ENCODE data around the gene ALDOB. TPM values are rescaled to one million over a fixed set of nuclear protein-coding genes. Genes with fewer than 3 reads are reported as not detected.

ALDOB gene
- total RNA-seq, 1 donor, result not detected

DNA sequence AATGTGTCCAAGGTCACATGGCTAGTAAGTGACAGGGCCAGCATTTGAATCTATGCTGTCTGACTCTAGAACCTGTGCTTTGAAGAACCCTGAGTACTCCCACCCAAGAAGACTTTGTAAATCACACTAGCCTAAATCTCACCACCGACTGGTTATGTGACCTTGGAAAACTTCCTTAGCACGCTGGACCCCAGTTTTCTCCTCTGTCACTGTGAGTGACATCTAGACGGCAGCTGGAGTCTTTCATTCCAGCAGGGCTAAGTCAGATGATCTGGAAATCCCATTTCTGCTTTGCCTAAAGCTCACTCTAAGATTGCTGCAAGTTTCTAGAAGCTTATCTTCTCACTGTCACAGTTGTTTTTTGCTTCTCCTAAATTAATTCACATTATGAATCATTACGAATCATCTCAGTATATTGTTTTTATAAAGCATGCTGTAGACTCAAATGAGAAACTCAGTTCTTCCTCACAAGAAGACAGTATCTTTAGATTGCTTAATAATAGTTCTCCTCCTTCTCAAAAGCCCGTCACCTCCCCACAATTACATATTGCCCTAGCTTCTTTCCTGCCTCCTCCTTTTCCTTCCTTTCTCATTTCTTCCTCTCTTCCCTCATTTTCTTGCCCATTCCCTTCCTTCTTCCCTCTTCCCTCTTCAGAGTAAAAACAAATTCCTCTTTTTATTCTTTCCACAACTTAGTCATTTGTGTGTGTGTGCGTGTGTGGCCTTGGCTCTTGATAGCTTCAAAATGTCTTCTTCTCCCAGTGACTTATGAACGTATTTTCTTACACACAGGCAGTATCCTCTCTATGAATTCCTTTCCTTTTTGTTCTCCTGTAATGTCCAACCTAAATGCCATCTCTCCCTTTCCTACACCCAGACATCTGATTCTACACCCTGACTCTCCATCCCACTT, 16.8 kb downstream of the ALDOB start:
- no peak for DNase-seq (ENCODE audit: low read depth)
- H3K4me3 ChIP-seq (ENCODE audit: low read depth, low read length), result no peak overlapping the region
- TF ChIP-seq, protein P1, sequence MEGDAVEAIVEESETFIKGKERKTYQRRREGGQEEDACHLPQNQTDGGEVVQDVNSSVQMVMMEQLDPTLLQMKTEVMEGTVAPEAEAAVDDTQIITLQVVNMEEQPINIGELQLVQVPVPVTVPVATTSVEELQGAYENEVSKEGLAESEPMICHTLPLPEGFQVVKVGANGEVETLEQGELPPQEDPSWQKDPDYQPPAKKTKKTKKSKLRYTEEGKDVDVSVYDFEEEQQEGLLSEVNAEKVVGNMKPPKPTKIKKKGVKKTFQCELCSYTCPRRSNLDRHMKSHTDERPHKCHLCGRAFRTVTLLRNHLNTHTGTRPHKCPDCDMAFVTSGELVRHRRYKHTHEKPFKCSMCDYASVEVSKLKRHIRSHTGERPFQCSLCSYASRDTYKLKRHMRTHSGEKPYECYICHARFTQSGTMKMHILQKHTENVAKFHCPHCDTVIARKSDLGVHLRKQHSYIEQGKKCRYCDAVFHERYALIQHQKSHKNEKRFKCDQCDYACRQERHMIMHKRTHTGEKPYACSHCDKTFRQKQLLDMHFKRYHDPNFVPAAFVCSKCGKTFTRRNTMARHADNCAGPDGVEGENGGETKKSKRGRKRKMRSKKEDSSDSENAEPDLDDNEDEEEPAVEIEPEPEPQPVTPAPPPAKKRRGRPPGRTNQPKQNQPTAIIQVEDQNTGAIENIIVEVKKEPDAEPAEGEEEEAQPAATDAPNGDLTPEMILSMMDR (IDR thresholded peaks at IDR 0.05; ENCODE audit: insufficient read depth, low read depth, low read length), result no peak

- no peak overlapping the region for H3K4me3 ChIP-seq (ENCODE audit: low read depth, low read length)
- no peak for DNase-seq (ENCODE audit: low read depth)
- TF ChIP-seq, protein P1 (IDR thresholded peaks at IDR 0.05; ENCODE audit: insufficient read depth, low read depth, low read length), result no peak
Observed at GRCh38 chr9:101417977-101418376, 17.6 kb downstream of the ALDOB start.

- no peak for DNase-seq (ENCODE audit: low read depth)
- H3K4me3 ChIP-seq (ENCODE audit: low read depth, low read length), result no peak overlapping the region
- TF ChIP-seq, protein P1 (IDR thresholded peaks at IDR 0.05; ENCODE audit: insufficient read depth, low read depth, low read length), result no peak
Observed at GRCh38 chr9:101417389-101417788, 18.2 kb downstream of the ALDOB start.

GRCh38 chr9:101415578-101415977, 20.0 kb downstream of the ALDOB start:
- no peak overlapping the region for H3K4me3 ChIP-seq (ENCODE audit: low read depth, low read length)
- TF ChIP-seq, protein P1 (IDR thresholded peaks at IDR 0.05; ENCODE audit: insufficient read depth, low read depth, low read length), result no peak
- no peak for DNase-seq (ENCODE audit: low read depth)

GRCh38 chr9:101414839-101415238, 20.7 kb downstream of the ALDOB start:
- TF ChIP-seq, protein P1 (IDR thresholded peaks at IDR 0.05; ENCODE audit: insufficient read depth, low read depth, low read length), result no peak
- no peak overlapping the region for H3K4me3 ChIP-seq (ENCODE audit: low read depth, low read length)
- DNase-seq (ENCODE audit: low read depth), result no peak

DNA sequence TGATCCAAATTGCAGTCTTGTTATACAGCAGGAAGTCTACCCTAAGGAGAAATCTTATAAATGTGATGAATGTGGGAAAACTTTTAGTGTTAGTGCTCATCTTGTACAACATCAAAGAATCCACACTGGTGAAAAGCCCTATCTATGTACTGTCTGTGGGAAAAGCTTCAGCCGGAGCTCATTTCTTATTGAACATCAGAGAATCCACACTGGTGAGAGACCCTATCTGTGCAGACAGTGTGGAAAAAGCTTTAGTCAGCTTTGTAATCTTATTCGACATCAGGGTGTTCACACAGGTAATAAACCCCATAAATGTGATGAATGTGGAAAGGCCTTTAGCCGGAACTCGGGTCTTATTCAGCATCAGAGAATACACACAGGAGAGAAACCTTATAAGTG, 26.5 kb downstream of the ALDOB start:
- no peak for DNase-seq (ENCODE audit: low read depth)
- TF ChIP-seq, protein P1 (IDR thresholded peaks at IDR 0.05; ENCODE audit: insufficient read depth, low read depth, low read length), result no peak

More for the DNA sequence above, 26.5 kb downstream of the ALDOB start:
- no peak overlapping the region for H3K4me3 ChIP-seq (ENCODE audit: low read depth, low read length)
